KOPT-K1 (cell line): Measurements from ENCODE around the gene SERPINB5.

Experiments
- H3K27ac ChIP-seq: fragments of 200-600 bp; sonication (generic); 2 replicates; pipeline ENCODE4 v1.5.1; 2016; ENCODE audit warnings: antibody characterized with exemption, mild to moderate bottlenecking, low read depth, low read length; ENCODE audit not compliant: poor library complexity, severe bottlenecking
- H3K36me3 ChIP-seq: fragments of 200-600 bp; sonication (generic); 2 replicates; pipeline ENCODE4 v1.5.1; 2017; ENCODE audit warnings: antibody characterized with exemption, mild to moderate bottlenecking, low read length, moderate library complexity; ENCODE audit not compliant: insufficient read depth
- H3K9me3 ChIP-seq: fragments of 200-600 bp; sonication (generic); 2 replicates; pipeline ENCODE4 v1.5.1; 2017; ENCODE audit warnings: antibody characterized with exemption, low read length, mild to moderate bottlenecking; ENCODE audit not compliant: insufficient read depth, poor library complexity, severe bottlenecking

SERPINB5 gene, protein sequence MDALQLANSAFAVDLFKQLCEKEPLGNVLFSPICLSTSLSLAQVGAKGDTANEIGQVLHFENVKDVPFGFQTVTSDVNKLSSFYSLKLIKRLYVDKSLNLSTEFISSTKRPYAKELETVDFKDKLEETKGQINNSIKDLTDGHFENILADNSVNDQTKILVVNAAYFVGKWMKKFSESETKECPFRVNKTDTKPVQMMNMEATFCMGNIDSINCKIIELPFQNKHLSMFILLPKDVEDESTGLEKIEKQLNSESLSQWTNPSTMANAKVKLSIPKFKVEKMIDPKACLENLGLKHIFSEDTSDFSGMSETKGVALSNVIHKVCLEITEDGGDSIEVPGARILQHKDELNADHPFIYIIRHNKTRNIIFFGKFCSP

DNA sequence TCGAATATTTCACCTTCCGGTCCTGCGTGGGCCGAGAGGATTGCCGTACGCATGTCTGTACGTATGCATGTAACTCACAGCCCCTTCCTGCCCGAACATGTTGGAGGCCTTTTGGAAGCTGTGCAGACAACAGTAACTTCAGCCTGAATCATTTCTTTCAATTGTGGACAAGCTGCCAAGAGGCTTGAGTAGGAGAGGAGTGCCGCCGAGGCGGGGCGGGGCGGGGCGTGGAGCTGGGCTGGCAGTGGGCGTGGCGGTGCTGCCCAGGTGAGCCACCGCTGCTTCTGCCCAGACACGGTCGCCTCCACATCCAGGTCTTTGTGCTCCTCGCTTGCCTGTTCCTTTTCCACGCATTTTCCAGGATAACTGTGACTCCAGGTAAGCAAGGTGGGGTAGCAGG, at the start of gene SERPINB5:
Gene SERPINB5 (plus strand): TSS at position 291 of the 400 bp plus-strand sequence. CDS start 7,471 bp downstream, outside the sequence.
- Histone ChIP-seq H3K27ac (no peak within 1 kb of the TSS), H3K9me3 (no peaks in the 10 kb centered on the region)

GRCh38 chr18:63427558-63427957, 49.2 kb upstream of the SERPINB5 start:
- Histone ChIP-seq H3K27ac (no peak overlapping the region), H3K9me3 (no peaks in the 10 kb centered on the region), H3K36me3 (no peaks in the 10 kb centered on the region)

More for the DNA sequence above, at the start of gene SERPINB5:
- no peaks in the 10 kb centered on the region for H3K36me3 ChIP-seq

DNA sequence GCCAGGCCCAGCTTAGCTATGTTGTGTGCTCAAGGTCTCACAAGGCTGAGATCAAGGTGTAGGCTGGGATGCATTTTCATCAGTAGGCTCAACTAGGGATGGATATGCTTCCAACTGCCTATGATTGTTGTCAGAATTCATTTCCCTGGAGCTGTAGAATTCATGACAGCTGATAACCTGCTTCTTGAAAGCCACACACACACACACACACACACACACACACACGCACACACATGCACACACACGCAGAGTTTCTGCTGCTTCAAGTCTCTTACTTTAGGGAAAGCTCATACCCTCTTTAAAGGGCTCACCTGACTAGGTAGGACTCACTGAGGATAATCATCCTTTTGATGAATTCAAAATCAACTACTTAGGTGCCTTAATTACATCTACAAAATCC, 46.2 kb upstream of the SERPINB5 start:
- H3K36me3 ChIP-seq: no peaks in the 10 kb centered on the region
- H3K9me3 ChIP-seq: no peaks in the 10 kb centered on the region
- H3K27ac ChIP-seq: no peak overlapping the region

GRCh38 chr18:63431180-63431579, 45.6 kb upstream of the SERPINB5 start:
- Histone ChIP-seq H3K27ac (no peak overlapping the region), H3K36me3 (no peaks in the 10 kb centered on the region), H3K9me3 (no peaks in the 10 kb centered on the region)

DNA sequence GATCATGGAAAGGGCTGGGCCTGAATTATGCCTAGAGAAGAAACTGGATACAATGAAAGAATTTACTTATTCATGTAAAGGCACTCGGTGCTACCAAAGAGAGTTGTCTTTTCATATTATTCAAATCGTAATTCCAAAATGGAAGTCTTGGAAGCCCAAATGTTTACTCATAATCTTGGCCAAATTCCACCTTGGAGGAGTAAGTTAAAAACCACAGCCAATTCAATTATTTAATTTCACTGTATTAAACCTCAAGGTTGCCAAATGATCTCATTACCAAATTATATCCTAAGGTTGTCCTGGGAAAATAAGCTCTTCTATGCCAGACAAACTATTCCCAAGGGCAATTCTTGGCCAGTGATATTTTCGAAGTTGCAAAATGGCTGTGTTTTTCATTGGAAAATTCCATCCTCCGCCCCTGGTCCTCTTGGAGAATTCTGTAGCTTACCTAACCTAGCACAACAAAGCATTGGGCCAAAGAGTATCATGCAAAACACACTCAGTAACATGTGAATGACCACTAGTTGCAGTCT, 43.4 kb upstream of the SERPINB5 start:
- Histone ChIP-seq H3K9me3 (no peaks in the 10 kb centered on the region), H3K27ac (no peak overlapping the region), H3K36me3 (no peaks in the 10 kb centered on the region)

GRCh38 chr18:63438181-63438580, 38.6 kb upstream of the SERPINB5 start:
- H3K9me3 ChIP-seq: no peaks in the 10 kb centered on the region
- H3K36me3 ChIP-seq: no peaks in the 10 kb centered on the region
- no peak overlapping the region for H3K27ac ChIP-seq

- Histone ChIP-seq H3K36me3 (no peaks in the 10 kb centered on the region), H3K9me3 (no peaks in the 10 kb centered on the region), H3K27ac (no peak overlapping the region)
These were observed 37.4 kb upstream of the SERPINB5 start for GRCh38 chr18:63439334-63439733.

GRCh38 chr18:63440219-63440618, 36.5 kb upstream of the SERPINB5 start:
- no peaks in the 10 kb centered on the region for H3K36me3 ChIP-seq
- H3K9me3 ChIP-seq: no peaks in the 10 kb centered on the region
- no peak overlapping the region for H3K27ac ChIP-seq

DNA sequence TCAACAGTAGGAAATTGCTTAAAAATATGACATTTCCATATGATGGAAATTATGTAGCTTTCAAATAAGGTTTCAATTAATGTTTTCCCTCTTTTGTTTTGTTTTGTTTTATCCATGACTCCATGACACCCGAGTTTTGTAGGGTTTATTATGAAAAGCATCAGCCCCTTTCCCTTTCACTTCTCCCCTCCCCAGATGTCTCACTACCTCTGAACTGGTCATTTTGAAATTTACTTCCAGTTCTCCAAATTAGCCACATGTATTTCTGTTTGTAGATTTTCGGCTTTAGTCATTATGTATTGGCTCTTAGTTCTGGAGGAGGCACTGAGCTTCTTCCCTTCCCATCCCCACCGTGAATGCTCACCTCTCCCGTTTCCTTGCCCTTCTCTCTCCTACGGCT, 35.9 kb upstream of the SERPINB5 start:
- no peaks in the 10 kb centered on the region for H3K9me3 ChIP-seq
- H3K27ac ChIP-seq: no peak overlapping the region
- no peaks in the 10 kb centered on the region for H3K36me3 ChIP-seq

- no peak overlapping the region for H3K27ac ChIP-seq
- H3K36me3 ChIP-seq: no peaks in the 10 kb centered on the region
- H3K9me3 ChIP-seq: no peaks in the 10 kb centered on the region
These were observed 32.9 kb upstream of the SERPINB5 start for GRCh38 chr18:63443829-63444228.

DNA sequence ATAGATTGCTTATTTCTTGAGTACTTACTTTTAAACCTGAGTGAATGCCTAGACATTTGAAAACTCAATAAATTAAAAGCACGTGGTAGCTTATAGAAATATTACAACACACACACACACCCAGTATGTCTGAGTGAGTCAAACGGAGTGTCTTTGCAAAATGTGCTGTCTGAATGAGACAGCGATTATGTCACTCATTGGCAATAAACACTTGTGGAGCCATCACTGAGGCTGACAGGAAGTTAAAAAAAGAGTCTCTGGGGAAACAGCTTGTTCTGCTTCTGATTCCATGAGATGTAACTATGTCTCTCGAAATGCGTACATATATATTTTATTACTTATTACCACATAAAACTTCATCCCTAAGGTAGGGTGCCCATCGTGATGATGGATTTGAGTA, 32.2 kb upstream of the SERPINB5 start:
- H3K36me3 ChIP-seq: no peaks in the 10 kb centered on the region
- no peaks in the 10 kb centered on the region for H3K9me3 ChIP-seq
- no peak overlapping the region for H3K27ac ChIP-seq

- H3K27ac ChIP-seq: no peak overlapping the region
- no peaks in the 10 kb centered on the region for H3K9me3 ChIP-seq
- no peaks in the 10 kb centered on the region for H3K36me3 ChIP-seq
These were observed 31.7 kb upstream of the SERPINB5 start for GRCh38 chr18:63445037-63445436.

DNA sequence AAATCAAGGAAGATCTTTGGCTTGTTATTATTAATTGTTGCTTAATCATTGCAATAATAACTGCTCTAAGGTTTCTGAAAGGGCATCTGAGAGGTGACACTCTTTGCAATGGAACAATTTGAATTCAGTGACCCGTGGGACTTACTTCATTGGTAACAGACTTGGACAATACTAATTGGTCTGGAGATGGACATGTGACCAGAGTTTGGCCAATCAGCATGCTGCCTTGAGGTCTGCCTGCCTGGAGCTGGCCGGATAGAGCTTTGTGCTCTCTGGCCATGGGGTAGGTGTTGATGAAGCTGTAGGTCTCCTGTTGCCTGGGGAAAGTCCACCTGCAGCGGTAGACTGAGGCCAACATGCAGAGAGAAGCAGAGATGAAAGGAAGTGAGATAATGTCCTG, 30.5 kb upstream of the SERPINB5 start:
- H3K9me3 ChIP-seq: no peaks in the 10 kb centered on the region
- H3K27ac ChIP-seq: no peak overlapping the region
- no peaks in the 10 kb centered on the region for H3K36me3 ChIP-seq

DNA sequence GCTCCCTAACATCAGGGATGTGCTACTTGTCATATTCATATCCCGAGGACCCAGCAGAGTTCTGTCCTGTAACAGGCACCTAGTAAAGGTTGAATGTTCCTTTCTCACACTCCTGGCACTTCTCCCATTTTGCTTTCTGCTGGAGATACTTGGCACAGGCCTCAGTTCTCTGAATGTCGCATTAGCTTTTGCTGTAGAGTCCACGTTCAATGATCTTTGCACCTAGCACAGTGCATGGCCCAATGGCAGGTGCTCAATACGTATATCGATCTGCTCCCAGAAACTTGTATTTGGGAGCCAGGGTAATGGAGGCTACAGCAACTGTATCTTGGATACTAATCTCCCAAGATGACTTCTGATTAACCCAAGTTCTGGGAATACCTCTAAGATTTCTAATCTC, 29.7 kb upstream of the SERPINB5 start:
- Histone ChIP-seq H3K36me3 (no peaks in the 10 kb centered on the region), H3K9me3 (no peaks in the 10 kb centered on the region), H3K27ac (no peak overlapping the region)

DNA sequence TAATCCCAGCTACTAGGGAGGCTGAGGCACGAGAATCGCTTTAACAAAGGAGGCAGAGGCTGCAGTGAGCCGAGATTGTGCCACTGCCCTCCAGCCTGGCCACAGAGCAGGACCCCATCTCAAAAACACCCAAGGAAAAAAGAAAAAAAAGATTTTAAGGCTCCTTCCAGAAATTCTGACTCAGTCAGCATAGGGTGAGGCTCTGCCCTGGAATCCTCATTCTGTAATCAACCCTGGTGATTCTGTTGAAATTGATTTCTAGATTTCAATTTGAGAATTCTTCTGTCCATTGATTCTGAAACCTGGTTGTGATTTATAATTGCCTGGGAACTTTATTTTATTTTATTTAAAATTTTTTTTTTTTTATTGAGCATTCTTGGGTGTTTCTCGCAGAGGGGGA, 27.3 kb upstream of the SERPINB5 start:
- Histone ChIP-seq H3K9me3 (no peaks in the 10 kb centered on the region), H3K36me3 (no peaks in the 10 kb centered on the region), H3K27ac (no peak overlapping the region)
